ENCODE data around the gene NUBP2. TPM values are rescaled to one million over a fixed set of nuclear protein-coding genes. Genes with fewer than 3 reads are reported as not detected.

The NUBP2 gene
- total RNA-seq, 1 experiment from 2014 or later, result 65.3 TPM

- Mint-ChIP-seq H3K4me3 (ENCODE audit: unreplicated experiment) (no peak overlapping the region), H3K36me3 (ENCODE audit: insufficient read depth, unreplicated experiment) (peaks cover 22% of the 10 kb centered on the region), H3K27me3 (ENCODE audit: insufficient read depth, unreplicated experiment) (no peaks in the 10 kb centered on the region), H3K27ac (ENCODE audit: unreplicated experiment) (no peak overlapping the region), H3K9me3 (ENCODE audit: unreplicated experiment) (no peaks in the 10 kb centered on the region), H3K4me1 (ENCODE audit: low read depth, unreplicated experiment) (no peaks in the 10 kb centered on the region)
- no peak overlapping the region for H3K4me3 ChIP-seq (ENCODE audit: low read depth, low read length)
- CTCF ChIA-PET, result no interaction called here
- H3K27me3 ChIP-seq (replicated peaks; ENCODE audit: control insufficient read depth, insufficient read depth, low read length), result no peaks in the 10 kb centered on the region
- intact Hi-C loops (cut with micrococcal nuclease; ENCODE audit: unreplicated experiment), result no loop called here
- peak in 1 of 2 experiments; percentile 55 for TF ChIP-seq CTCF (IDR thresholded peaks at IDR 0.05; ENCODE audit: insufficient read depth in 1 of 2, low read depth in 1 of 2, low read length in 1 of 2, severe bottlenecking in 1 of 2, unreplicated experiment in 1 of 2)
- POLR2A ChIA-PET, result interaction anchor here (0.6 kb wide), 1 partner anchor 9 kb away, joined by 4 read pairs; no protein-coding TSS in a partner anchor
- BruUV-seq (replicated peaks), result no TSS peak
- no peaks in the 10 kb centered on the region for H3K9me3 ChIP-seq
- no peaks in the 10 kb centered on the region for H3K36me3 ChIP-seq (ENCODE audit: control insufficient read depth, insufficient read depth, low read length)
- peak in 1 of 2 experiments; percentile 36 for DNase-seq
- no peaks in the 10 kb centered on the region for H3K4me1 ChIP-seq
These were observed 30.0 kb downstream of the NUBP2 start for GRCh38 chr16:1812732-1813163.

GRCh38 chr16:1815461-1815860, 32.7 kb downstream of the NUBP2 start:
- CTCF ChIA-PET, result no interaction called here
- no TSS peak for BruUV-seq (replicated peaks)

DNA sequence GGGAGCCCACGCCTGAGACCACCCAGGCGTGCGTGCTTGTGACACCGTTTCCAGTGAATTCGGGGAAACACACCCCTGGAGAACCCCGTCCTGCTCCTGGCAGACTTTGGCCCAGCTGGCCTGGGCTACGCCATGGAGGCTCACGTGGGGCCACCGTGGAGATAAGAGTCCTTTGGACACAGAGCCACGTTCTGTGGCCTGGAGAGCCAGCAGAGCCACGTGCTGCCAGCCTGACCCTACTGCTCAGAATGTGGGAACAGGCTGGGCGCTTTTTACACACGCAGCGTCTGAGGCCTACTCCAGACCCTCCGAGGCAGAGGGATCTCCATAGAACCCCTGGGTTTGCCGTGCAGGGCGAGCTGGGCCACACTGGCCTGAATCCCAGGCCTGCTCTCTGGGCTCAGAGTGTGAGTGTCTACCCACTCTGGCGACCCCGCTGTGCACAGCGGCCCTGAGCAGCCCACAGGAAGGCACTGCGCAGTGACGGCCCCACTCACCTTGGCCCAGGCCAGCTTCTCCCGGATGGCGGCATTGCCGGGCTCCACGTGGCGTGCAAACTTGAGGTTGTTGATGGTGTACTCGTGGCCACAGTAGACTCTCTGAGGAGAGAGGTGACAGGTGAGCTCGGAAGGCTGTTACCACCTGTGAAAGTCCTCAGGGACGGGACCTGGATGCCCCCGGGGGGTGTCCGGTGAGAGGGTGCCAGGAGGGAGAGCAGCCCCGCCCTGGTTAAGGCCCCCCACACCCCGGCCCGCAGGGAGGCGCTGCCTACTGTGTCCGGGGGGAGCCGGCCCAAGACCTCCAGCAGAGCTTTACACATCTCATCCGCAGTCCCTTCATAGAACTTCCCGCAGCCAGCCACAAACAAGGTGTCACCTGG, 33.9 kb downstream of the NUBP2 start:
- no peak for DNase-seq
- no peaks in the 10 kb centered on the region for H3K27me3 Mint-ChIP-seq (ENCODE audit: insufficient read depth, unreplicated experiment)
- H3K4me3 ChIP-seq (ENCODE audit: low read depth, low read length), result no peak overlapping the region
- TF ChIP-seq CTCF (IDR thresholded peaks at IDR 0.05; ENCODE audit: insufficient read depth in 1 of 2, low read depth in 1 of 2, low read length in 1 of 2, severe bottlenecking in 1 of 2, unreplicated experiment in 1 of 2), result no peak
- no peak overlapping the region for H3K27ac Mint-ChIP-seq (ENCODE audit: unreplicated experiment)
- peaks cover 27% of the 10 kb centered on the region for H3K36me3 Mint-ChIP-seq (ENCODE audit: insufficient read depth, unreplicated experiment)
- H3K4me3 Mint-ChIP-seq (ENCODE audit: unreplicated experiment), result no peak overlapping the region
- no peaks in the 10 kb centered on the region for H3K27me3 ChIP-seq (replicated peaks; ENCODE audit: control insufficient read depth, insufficient read depth, low read length)
- POLR2A ChIA-PET, result no interaction called here
- H3K4me1 ChIP-seq, result no peaks in the 10 kb centered on the region
- no TSS peak for BruUV-seq (replicated peaks)
- intact Hi-C loops (cut with micrococcal nuclease; ENCODE audit: unreplicated experiment), result no loop called here
- H3K9me3 Mint-ChIP-seq (ENCODE audit: unreplicated experiment), result no peaks in the 10 kb centered on the region
- H3K36me3 ChIP-seq (ENCODE audit: control insufficient read depth, insufficient read depth, low read length), result no peaks in the 10 kb centered on the region
- CTCF ChIA-PET, result no interaction called here
- no peaks in the 10 kb centered on the region for H3K4me1 Mint-ChIP-seq (ENCODE audit: low read depth, unreplicated experiment)
- no peaks in the 10 kb centered on the region for H3K9me3 ChIP-seq

More at GRCh38 chr16:1815461-1815860, 32.7 kb downstream of the NUBP2 start:
- H3K27me3 Mint-ChIP-seq (ENCODE audit: insufficient read depth, unreplicated experiment), result no peaks in the 10 kb centered on the region
- Histone ChIP-seq H3K9me3 (no peaks in the 10 kb centered on the region), H3K27me3 (replicated peaks; ENCODE audit: control insufficient read depth, insufficient read depth, low read length) (no peaks in the 10 kb centered on the region), H3K4me3 (ENCODE audit: low read depth, low read length) (no peak overlapping the region), H3K36me3 (ENCODE audit: control insufficient read depth, insufficient read depth, low read length) (no peaks in the 10 kb centered on the region), H3K4me1 (no peaks in the 10 kb centered on the region)
- POLR2A ChIA-PET, result no interaction called here
- H3K9me3 Mint-ChIP-seq (ENCODE audit: unreplicated experiment), result no peaks in the 10 kb centered on the region
- DNase-seq, result no peak
- TF ChIP-seq CTCF (IDR thresholded peaks at IDR 0.05; ENCODE audit: insufficient read depth in 1 of 2, low read depth in 1 of 2, low read length in 1 of 2, severe bottlenecking in 1 of 2, unreplicated experiment in 1 of 2), result no peak
- H3K36me3 Mint-ChIP-seq (ENCODE audit: insufficient read depth, unreplicated experiment), result peaks cover 27% of the 10 kb centered on the region
- no peaks in the 10 kb centered on the region for H3K4me1 Mint-ChIP-seq (ENCODE audit: low read depth, unreplicated experiment)
- intact Hi-C loops (cut with micrococcal nuclease; ENCODE audit: unreplicated experiment), result no loop called here
- no peak overlapping the region for H3K27ac Mint-ChIP-seq (ENCODE audit: unreplicated experiment)
- H3K4me3 Mint-ChIP-seq (ENCODE audit: unreplicated experiment), result no peak overlapping the region
